K562 (cell line): Measurements from ENCODE around the gene GRAMD4.

ENCODE experiments used
- EP300 ChIP-seq: IDR thresholded peaks from 2 replicates; pipeline ENCODE4 v1.6.1; 2012; ENCODE audit warnings: low read length, improper control_type of control experiment
- JUNB ChIP-seq: fragments of 450-650 bp; formaldehyde crosslinking; conservative IDR thresholded peaks from 2 replicates; pipeline ENCODE4 v1.4.0; 2020; ENCODE audit warnings: mild to moderate bottlenecking
- NCOR1 ChIP-seq: fragments of 450-650 bp; IDR thresholded peaks from 2 replicates; pipeline ENCODE4 v1.6.1; 2016; ENCODE audit warnings: mild to moderate bottlenecking, moderate library complexity
- POLR2AphosphoS5 ChIP-seq: IDR thresholded peaks from 2 replicates; pipeline ENCODE4 v1.6.1; 2011; ENCODE audit warnings: mild to moderate bottlenecking, low read depth, low read length, moderate library complexity; ENCODE audit not compliant: control insufficient read depth, insufficient read depth
- SAFB2 ChIP-seq: fragments of 200-400 bp; formaldehyde crosslinking; IDR thresholded peaks from 2 replicates; pipeline ENCODE4 v1.6.1; 2018; ENCODE audit warnings: borderline replicate concordance, low read length, low read depth, moderate library complexity; ENCODE audit not compliant: severe bottlenecking
- ZNF561 ChIP-seq: fragments of 450-650 bp; formaldehyde crosslinking; conservative IDR thresholded peaks from 2 replicates; pipeline ENCODE4 v1.4.0; 2020; ENCODE audit warnings: mild to moderate bottlenecking, moderate library complexity
- ZSCAN29 ChIP-seq: fragments of 450-650 bp; IDR thresholded peaks from 2 replicates; pipeline ENCODE4 v1.6.1; 2017
- TF ChIP-seq, protein P1 (sequence below): fragments of 450-650 bp; IDR thresholded peaks from 2 replicates; pipeline ENCODE4 v1.6.1; 2018; ENCODE audit warnings: mild to moderate bottlenecking, low read depth; ENCODE audit not compliant: partially characterized antibody
- TF ChIP-seq, protein P2 (sequence below): fragments of 200-600 bp; sonication (generic); IDR thresholded peaks from one replicate; pipeline ENCODE4 v1.6.1; 2012; ENCODE audit warnings: mild to moderate bottlenecking, low read depth, low read length, inconsistent platforms

DNA sequence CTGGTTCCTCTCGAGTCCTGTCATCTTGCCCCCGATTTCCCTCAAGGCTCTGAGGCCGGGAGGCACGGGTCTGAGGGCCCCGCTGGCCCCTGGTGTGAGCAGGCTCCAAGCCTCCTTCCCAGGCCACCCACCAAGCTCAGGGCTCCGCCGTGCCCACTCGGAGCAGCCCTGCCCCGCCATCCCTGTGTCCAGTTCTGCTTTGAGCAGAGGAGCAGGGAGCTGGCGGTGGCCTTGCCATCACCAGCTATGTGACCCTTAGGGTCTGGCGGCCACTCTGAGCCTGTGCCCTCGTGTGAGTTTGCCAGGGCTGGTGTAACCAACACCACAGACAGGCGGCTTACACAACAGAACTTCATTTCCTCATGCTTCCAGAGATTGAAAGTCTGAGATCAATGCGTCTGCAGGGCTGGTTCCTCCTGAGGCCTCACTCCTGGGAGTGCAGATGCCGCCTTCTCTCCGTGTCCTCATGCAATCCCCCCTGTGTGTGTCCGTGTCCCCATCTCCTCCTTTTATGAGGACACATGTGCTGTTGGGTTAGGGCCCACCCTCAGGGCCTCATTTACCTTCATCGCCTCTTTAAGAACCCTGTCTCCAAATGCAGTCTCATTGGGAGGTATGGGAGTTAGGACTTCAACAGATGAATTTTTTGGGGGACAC lies 46.3 kb upstream of the GRAMD4 start:
- no peak for TF ChIP-seq ZNF561 (CRISPR knock-in tag)
- no peak for TF ChIP-seq EP300
- TF ChIP-seq NCOR1: no peak
- no peak for TF ChIP-seq SAFB2
- TF ChIP-seq, protein P1, sequence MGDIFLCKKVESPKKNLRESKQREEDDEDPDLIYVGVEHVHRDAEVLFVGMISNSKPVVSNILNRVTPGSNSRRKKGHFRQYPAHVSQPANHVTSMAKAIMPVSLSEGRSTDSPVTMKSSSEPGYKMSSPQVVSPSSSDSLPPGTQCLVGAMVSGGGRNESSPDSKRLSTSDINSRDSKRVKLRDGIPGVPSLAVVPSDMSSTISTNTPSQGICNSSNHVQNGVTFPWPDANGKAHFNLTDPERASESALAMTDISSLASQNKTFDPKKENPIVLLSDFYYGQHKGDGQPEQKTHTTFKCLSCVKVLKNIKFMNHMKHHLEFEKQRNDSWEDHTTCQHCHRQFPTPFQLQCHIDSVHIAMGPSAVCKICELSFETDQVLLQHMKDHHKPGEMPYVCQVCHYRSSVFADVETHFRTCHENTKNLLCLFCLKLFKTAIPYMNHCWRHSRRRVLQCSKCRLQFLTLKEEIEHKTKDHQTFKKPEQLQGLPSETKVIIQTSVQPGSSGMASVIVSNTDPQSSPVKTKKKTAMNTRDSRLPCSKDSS: no peak
- no peak for TF ChIP-seq JUNB
- TF ChIP-seq POLR2AphosphoS5: no peak
- no peak for TF ChIP-seq ZSCAN29
- TF ChIP-seq, protein P2, sequence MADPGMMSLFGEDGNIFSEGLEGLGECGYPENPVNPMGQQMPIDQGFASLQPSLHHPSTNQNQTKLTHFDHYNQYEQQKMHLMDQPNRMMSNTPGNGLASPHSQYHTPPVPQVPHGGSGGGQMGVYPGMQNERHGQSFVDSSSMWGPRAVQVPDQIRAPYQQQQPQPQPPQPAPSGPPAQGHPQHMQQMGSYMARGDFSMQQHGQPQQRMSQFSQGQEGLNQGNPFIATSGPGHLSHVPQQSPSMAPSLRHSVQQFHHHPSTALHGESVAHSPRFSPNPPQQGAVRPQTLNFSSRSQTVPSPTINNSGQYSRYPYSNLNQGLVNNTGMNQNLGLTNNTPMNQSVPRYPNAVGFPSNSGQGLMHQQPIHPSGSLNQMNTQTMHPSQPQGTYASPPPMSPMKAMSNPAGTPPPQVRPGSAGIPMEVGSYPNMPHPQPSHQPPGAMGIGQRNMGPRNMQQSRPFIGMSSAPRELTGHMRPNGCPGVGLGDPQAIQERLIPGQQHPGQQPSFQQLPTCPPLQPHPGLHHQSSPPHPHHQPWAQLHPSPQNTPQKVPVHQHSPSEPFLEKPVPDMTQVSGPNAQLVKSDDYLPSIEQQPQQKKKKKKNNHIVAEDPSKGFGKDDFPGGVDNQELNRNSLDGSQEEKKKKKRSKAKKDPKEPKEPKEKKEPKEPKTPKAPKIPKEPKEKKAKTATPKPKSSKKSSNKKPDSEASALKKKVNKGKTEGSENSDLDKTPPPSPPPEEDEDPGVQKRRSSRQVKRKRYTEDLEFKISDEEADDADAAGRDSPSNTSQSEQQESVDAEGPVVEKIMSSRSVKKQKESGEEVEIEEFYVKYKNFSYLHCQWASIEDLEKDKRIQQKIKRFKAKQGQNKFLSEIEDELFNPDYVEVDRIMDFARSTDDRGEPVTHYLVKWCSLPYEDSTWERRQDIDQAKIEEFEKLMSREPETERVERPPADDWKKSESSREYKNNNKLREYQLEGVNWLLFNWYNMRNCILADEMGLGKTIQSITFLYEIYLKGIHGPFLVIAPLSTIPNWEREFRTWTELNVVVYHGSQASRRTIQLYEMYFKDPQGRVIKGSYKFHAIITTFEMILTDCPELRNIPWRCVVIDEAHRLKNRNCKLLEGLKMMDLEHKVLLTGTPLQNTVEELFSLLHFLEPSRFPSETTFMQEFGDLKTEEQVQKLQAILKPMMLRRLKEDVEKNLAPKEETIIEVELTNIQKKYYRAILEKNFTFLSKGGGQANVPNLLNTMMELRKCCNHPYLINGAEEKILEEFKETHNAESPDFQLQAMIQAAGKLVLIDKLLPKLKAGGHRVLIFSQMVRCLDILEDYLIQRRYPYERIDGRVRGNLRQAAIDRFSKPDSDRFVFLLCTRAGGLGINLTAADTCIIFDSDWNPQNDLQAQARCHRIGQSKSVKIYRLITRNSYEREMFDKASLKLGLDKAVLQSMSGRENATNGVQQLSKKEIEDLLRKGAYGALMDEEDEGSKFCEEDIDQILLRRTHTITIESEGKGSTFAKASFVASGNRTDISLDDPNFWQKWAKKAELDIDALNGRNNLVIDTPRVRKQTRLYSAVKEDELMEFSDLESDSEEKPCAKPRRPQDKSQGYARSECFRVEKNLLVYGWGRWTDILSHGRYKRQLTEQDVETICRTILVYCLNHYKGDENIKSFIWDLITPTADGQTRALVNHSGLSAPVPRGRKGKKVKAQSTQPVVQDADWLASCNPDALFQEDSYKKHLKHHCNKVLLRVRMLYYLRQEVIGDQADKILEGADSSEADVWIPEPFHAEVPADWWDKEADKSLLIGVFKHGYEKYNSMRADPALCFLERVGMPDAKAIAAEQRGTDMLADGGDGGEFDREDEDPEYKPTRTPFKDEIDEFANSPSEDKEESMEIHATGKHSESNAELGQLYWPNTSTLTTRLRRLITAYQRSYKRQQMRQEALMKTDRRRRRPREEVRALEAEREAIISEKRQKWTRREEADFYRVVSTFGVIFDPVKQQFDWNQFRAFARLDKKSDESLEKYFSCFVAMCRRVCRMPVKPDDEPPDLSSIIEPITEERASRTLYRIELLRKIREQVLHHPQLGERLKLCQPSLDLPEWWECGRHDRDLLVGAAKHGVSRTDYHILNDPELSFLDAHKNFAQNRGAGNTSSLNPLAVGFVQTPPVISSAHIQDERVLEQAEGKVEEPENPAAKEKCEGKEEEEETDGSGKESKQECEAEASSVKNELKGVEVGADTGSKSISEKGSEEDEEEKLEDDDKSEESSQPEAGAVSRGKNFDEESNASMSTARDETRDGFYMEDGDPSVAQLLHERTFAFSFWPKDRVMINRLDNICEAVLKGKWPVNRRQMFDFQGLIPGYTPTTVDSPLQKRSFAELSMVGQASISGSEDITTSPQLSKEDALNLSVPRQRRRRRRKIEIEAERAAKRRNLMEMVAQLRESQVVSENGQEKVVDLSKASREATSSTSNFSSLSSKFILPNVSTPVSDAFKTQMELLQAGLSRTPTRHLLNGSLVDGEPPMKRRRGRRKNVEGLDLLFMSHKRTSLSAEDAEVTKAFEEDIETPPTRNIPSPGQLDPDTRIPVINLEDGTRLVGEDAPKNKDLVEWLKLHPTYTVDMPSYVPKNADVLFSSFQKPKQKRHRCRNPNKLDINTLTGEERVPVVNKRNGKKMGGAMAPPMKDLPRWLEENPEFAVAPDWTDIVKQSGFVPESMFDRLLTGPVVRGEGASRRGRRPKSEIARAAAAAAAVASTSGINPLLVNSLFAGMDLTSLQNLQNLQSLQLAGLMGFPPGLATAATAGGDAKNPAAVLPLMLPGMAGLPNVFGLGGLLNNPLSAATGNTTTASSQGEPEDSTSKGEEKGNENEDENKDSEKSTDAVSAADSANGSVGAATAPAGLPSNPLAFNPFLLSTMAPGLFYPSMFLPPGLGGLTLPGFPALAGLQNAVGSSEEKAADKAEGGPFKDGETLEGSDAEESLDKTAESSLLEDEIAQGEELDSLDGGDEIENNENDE: no peak
